Measurements from ENCODE around the gene APELA. TPM values are rescaled to one million over a fixed set of nuclear protein-coding genes. Genes with fewer than 3 reads are reported as not detected.

APELA gene, protein sequence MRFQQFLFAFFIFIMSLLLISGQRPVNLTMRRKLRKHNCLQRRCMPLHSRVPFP
- 10 to 100 TPM in 1 of 2 donors, 1 to 10 TPM in 1; 1.4 to 13.1 TPM for total RNA-seq

DNA sequence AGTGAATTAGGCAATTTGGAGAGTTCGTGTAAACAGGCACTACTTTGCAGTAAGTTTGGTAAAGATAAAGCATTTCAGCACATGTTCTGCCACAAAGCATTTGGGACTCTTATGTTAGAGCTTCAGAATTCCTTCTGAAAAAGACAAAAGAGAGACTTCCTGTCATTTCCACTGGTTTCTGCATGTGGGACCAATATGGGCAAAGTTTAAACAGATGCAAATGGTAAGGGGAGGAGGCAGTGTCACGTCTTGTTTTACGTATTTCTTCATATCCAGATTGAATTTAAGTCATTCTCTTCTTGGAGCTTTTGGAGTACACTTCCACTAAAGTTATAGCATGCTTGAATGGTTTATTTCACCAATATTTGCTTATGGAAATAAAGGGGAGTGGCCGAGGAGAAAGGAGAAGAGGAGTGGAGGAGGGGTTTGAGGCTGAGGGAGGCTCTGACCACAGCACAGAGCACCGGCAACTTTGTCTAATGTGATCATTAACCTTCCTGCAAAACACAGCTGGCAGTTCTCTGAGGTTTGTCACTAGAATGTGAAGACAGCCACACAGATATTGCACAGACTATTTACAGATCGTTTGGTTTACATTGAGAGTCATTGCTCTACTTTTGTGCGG, at the start of gene APELA:
APELA (plus strand) TSS at position 479 of the 625 bp plus-strand sequence. CDS start 154 bp downstream, outside the sequence.
- TF ChIP-seq, protein P1, sequence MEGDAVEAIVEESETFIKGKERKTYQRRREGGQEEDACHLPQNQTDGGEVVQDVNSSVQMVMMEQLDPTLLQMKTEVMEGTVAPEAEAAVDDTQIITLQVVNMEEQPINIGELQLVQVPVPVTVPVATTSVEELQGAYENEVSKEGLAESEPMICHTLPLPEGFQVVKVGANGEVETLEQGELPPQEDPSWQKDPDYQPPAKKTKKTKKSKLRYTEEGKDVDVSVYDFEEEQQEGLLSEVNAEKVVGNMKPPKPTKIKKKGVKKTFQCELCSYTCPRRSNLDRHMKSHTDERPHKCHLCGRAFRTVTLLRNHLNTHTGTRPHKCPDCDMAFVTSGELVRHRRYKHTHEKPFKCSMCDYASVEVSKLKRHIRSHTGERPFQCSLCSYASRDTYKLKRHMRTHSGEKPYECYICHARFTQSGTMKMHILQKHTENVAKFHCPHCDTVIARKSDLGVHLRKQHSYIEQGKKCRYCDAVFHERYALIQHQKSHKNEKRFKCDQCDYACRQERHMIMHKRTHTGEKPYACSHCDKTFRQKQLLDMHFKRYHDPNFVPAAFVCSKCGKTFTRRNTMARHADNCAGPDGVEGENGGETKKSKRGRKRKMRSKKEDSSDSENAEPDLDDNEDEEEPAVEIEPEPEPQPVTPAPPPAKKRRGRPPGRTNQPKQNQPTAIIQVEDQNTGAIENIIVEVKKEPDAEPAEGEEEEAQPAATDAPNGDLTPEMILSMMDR (IDR thresholded peaks at IDR 0.05), result no peak
- TF ChIP-seq POLR2A (IDR thresholded peaks at IDR 0.05) (no peak), POLR2AphosphoS5 (IDR thresholded peaks at IDR 0.05) (no peak)
- no peaks in the 10 kb centered on the region for H3K27me3 ChIP-seq (replicated peaks; ENCODE audit: insufficient read depth)
- no peak within 1 kb of the TSS for H3K27ac ChIP-seq
- 17% methylated on average over 7 of the region's 7 CpGs for WGBS
- no peaks in the 10 kb centered on the region for H3K36me3 ChIP-seq
- no peaks in the 10 kb centered on the region for H3K9me3 ChIP-seq
- H3K4me1 ChIP-seq (replicated peaks), result no peaks in the 10 kb centered on the region
- no peak within 1 kb of the TSS for H3K4me3 ChIP-seq
- no peak for DNase-seq (ENCODE audit: low spot score)
- intact Hi-C loops (cut with DNase I), result no loop called here

DNA sequence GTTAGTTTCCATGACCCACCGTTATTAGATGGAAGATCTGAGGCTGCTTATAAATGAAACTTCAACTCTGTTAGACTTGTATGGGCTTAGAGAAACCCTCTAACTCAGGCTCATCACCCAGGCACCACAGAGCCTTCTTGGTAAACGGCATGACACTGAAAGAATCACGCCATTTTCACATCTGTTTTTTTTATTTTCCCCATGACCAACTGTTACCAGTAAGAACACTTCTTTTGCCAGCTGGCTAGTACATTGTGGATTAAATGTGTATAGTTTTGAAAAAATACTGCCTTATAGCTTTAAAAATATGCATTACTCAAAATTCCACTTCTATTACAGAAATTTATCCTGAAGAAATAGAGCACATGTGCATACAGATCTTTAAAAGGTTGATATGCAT, 48.0 kb upstream of the APELA start:
- H3K36me3 ChIP-seq, result no peaks in the 10 kb centered on the region
- WGBS, result 79% methylated on average over 3 of the region's 3 CpGs
- no peak overlapping the region for H3K27ac ChIP-seq
- H3K4me3 ChIP-seq, result no peak overlapping the region
- DNase-seq (ENCODE audit: low spot score), result no peak
- intact Hi-C loops (cut with DNase I), result no loop called here
- TF ChIP-seq POLR2AphosphoS5 (IDR thresholded peaks at IDR 0.05), result no peak
- TF ChIP-seq POLR2A (IDR thresholded peaks at IDR 0.05), result no peak
- TF ChIP-seq, protein P1 (IDR thresholded peaks at IDR 0.05), result no peak
- H3K27me3 ChIP-seq (replicated peaks; ENCODE audit: insufficient read depth), result no peaks in the 10 kb centered on the region
- no peaks in the 10 kb centered on the region for H3K9me3 ChIP-seq
- H3K4me1 ChIP-seq (replicated peaks), result no peaks in the 10 kb centered on the region

DNA sequence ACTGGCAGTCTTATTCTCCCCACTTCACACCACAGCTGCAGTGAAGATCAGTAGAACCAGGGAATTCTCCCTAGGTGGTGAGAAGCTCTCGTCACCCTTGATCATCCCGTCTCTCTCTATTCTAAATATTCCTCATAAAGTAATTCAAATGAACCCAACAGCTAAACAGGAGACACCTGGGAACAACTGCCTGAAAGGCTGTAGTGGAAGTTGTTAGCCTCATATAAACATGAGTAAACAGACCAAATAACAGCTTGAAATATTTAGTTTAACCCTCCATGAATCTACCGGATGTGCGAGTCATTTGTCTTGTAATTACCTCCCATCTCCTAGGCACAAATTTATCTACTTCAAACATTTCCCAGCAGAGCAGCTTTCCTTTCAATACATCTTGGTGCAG, 30.4 kb upstream of the APELA start:
- intact Hi-C loops (cut with DNase I), result no loop called here
- TF ChIP-seq POLR2AphosphoS5 (IDR thresholded peaks at IDR 0.05) (no peak), POLR2A (IDR thresholded peaks at IDR 0.05) (no peak)
- TF ChIP-seq, protein P1 (IDR thresholded peaks at IDR 0.05), result no peak
- Histone ChIP-seq H3K4me3 (no peak overlapping the region), H3K27me3 (replicated peaks; ENCODE audit: insufficient read depth) (no peaks in the 10 kb centered on the region), H3K9me3 (no peaks in the 10 kb centered on the region), H3K27ac (no peak overlapping the region), H3K4me1 (replicated peaks) (no peaks in the 10 kb centered on the region), H3K36me3 (no peaks in the 10 kb centered on the region)
- no peak for DNase-seq (ENCODE audit: low spot score)
- WGBS, result 28% methylated on average over 4 of the region's 4 CpGs

DNA sequence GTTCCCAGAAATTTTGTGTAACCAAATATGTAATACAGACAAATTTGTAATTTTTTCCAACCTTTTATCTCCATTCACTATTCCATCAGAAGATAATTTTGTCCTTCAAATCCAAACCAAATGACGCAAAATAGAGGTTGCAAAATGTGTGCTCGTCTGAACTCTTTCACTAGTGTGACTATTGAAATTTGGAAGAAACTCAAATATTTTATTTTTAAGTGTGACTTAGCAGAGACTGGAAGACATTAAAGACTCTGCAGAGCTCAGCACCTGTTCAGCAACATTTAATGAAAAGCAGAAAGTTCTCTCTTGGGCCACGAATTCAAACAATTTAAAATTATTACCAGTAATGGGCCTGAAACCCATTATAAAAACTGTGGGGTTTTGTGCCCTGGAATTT, 30.0 kb upstream of the APELA start:
- H3K27ac ChIP-seq, result no peak overlapping the region
- TF ChIP-seq, protein P1 (IDR thresholded peaks at IDR 0.05), result no peak
- TF ChIP-seq POLR2AphosphoS5 (IDR thresholded peaks at IDR 0.05), result no peak
- no peak for TF ChIP-seq POLR2A (IDR thresholded peaks at IDR 0.05)
- no peaks in the 10 kb centered on the region for H3K4me1 ChIP-seq (replicated peaks)
- 52% methylated on average over 3 of the region's 3 CpGs for WGBS
- intact Hi-C loops (cut with DNase I), result no loop called here
- H3K4me3 ChIP-seq, result no peak overlapping the region
- no peak for DNase-seq (ENCODE audit: low spot score)
- H3K9me3 ChIP-seq, result no peaks in the 10 kb centered on the region
- no peaks in the 10 kb centered on the region for H3K36me3 ChIP-seq
- H3K27me3 ChIP-seq (replicated peaks; ENCODE audit: insufficient read depth), result no peaks in the 10 kb centered on the region

Data from prostate gland (tissue), 2 donors.